HG03521 (cell line): ENCODE results near the gene PCDHB2.
"Not testable (repeated sequence)": the region's sequence is repeated elsewhere in the genome, so short reads cannot be mapped to it uniquely, and the experiment has no call there.

Experiments used
- ATAC-seq: cut with Tn5 transposase; IDR thresholded peaks from one replicate; pipeline ENCODE4 v1.9.1; 2021; ENCODE audit warnings: mild to moderate bottlenecking, moderate library complexity; ENCODE audit not compliant: unreplicated experiment

PCDHB2 gene

GRCh38 chr5:141094481-141095262, at the start of gene PCDHB2:
Gene PCDHB2, plus strand, starts transcription at chr5:141094615. Its CDS starts 176 bp downstream, at chr5:141094791.
- ATAC-seq: no peak

- ATAC-seq: no peak
Measured at GRCh38 chr5:141050622-141051520, 43.5 kb upstream of the PCDHB2 start, which contains the start of gene PCDHB1. Gene PCDHB1, plus strand, starts transcription at chr5:141051374. Its CDS starts 97 bp downstream, at chr5:141051471.

GRCh38 chr5:141051521-141051866, 42.9 kb upstream of the PCDHB2 start:
- ATAC-seq: no peak

GRCh38 chr5:141077826-141078225, 16.6 kb upstream of the PCDHB2 start:
- ATAC-seq: no peak

GRCh38 chr5:141082228-141082627, 12.2 kb upstream of the PCDHB2 start:
- no peak for ATAC-seq

- ATAC-seq: peak; percentile 54
Measured at GRCh38 chr5:141084487-141084989, 9.9 kb upstream of the PCDHB2 start.

- no peak for ATAC-seq
Measured at GRCh38 chr5:141095263-141095641, 837 bp downstream of the PCDHB2 start.

- ATAC-seq: not testable (repeated sequence)
Measured at GRCh38 chr5:141096181-141096580, 1.8 kb downstream of the PCDHB2 start.

GRCh38 chr5:141096586-141096985, 2.2 kb downstream of the PCDHB2 start:
- not testable (repeated sequence) for ATAC-seq

GRCh38 chr5:141100243-141100805, 5.9 kb downstream of the PCDHB2 start, which contains the start of gene PCDHB3:
Gene PCDHB3, plus strand, starts transcription at chr5:141100473. Its CDS starts 177 bp downstream, at chr5:141100650.
- no peak for ATAC-seq

GRCh38 chr5:141101059-141101458, 6.6 kb downstream of the PCDHB2 start:
- ATAC-seq: no peak

GRCh38 chr5:141102070-141102469, 7.7 kb downstream of the PCDHB2 start:
- ATAC-seq: not testable (repeated sequence)

- ATAC-seq: not testable (repeated sequence)
Measured at GRCh38 chr5:141102471-141102870, 8.1 kb downstream of the PCDHB2 start.

- ATAC-seq: no peak
Measured at GRCh38 chr5:141105350-141105749, 10.9 kb downstream of the PCDHB2 start.

GRCh38 chr5:141119250-141119649, 24.8 kb downstream of the PCDHB2 start:
- no peak for ATAC-seq

GRCh38 chr5:141121563-141121962, 27.1 kb downstream of the PCDHB2 start, which contains the start of gene PCDHB4:
Gene PCDHB4, plus strand, starts transcription at chr5:141121818. Its CDS starts 181 bp downstream, at chr5:141121999.
- no peak for ATAC-seq

- no peak for ATAC-seq
Measured at GRCh38 chr5:141121985-141122384, 27.6 kb downstream of the PCDHB2 start.

GRCh38 chr5:141123396-141124135, 29.2 kb downstream of the PCDHB2 start:
- not testable (repeated sequence) for ATAC-seq

GRCh38 chr5:141127305-141127704, 32.9 kb downstream of the PCDHB2 start:
- no peak for ATAC-seq

GRCh38 chr5:141135030-141135717, 40.8 kb downstream of the PCDHB2 start, which contains the start of gene PCDHB5:
Gene PCDHB5, plus strand, starts transcription at chr5:141135206. Its CDS starts 229 bp downstream, at chr5:141135435.
- no peak for ATAC-seq
